Glomerular visceral epithelial cell (primary cell): Measurements from ENCODE around the gene RELL2.

ENCODE experiments used
- DNase-seq: peaks from one replicate; pipeline ENCODE4 v3.0.0-alpha.2; 2016; ENCODE audit errors: extremely low spot score

Gene RELL2

DNA sequence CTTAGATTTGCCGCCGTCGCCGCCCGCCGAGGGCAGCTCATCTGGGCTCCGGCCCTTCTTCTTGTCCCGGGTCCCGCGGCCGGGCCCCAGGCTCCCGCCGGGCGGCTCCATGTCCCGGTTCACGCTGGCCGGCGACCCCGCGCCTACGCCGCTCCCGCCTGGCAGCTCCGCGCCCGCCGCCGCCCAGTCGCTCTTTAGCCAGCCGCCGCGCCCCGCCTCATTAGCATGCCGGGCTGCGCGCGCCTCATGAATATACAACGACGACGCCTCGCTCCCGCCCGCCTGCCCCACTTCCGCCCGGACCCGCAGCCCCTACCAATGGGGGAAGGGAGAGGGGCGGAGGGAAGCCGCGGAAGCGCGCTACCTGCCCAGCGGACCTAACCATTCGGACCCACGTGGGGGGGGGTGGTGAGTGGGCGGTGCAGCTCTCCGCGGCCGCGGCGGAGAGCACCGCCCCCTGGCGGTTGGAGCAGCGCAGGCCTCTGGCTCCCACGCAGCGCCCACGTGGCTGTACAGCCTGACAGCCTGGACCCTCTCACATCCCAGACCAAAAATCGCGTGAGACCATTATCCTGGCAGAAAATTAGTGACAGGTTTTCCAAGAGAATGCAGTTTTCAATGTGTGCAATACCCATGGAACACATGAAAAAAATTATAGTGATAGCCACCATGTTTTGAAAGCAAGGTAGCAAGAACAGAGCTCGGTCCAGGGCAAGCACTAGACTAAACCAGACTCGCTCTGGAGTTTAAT is 17.8 kb upstream of the RELL2 start, which contains the start of gene DIAPH1:
Gene DIAPH1 (minus strand): TSS at position 197 of the 751 bp plus-strand sequence. CDS start 86 bp downstream, at position 111.
- peak; percentile 99 for DNase-seq

DNA sequence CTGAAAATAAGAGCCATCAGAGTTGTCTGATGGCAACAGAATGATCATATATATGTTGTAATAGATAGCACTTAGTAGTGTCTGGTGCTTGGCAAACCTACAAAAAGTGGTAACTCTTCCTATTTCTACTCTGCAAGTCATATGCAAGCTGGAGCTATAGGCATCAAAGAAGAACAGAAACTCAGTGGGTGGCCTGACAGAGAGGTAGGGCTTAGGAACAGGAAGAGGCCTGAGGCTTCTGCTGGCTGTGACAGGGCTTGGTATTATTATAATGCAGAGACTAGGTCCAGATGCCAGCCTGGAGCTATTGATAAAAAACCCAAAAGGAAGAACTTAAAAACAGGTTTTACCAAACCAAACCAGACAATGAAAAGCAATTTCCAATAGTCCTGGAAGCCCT is 13.6 kb upstream of the RELL2 start:
- no peak for DNase-seq

DNA sequence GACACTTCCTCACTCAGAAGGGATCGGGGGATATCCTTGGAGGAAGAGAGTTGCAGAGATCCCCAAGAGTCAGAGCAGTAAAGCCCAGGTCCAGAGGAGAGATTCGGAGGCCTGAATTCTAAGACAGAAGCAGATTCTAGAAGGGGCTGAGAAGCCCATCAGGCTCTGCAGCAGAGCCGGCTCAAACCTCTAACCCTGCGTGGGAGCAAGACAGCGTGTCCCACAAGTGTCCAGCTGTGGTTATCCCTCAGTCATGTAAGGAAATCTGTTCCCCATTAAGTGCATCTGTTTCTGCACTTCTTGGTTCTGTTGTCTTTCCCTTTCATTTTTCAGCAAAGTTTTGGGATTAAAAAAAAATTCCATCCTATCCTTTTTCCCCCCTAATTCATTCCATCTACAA is 13.2 kb upstream of the RELL2 start:
- no peak for DNase-seq

DNA sequence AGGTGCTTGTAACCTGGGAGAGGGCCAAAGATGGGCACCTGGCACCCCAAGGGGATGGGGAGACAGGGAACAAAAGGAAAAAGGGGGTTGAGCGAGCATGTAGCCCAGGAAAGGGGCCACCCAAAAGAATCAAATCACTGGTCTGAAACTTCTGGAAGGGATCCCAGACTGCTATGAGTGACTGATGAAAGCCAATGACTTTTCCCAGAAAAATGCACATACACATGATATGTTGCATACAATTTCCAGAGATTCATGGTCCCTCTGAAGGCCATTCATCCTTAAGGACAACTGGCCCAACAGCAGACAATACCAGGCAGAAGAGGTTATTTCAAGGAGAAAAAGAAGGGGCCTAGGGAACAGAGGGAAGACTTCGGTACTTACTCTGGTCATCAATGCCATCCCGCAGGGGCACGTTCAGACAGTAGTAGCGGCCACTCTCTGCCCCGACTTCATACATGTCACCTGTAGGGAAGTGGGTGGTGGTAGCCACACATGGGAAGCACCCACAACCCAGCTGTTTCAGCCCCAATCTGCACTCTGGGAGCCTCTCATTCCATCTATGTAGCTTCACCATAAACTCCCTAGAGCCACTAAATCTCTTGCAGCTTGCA is 8.5 kb upstream of the RELL2 start:
- DNase-seq = no peak

DNA sequence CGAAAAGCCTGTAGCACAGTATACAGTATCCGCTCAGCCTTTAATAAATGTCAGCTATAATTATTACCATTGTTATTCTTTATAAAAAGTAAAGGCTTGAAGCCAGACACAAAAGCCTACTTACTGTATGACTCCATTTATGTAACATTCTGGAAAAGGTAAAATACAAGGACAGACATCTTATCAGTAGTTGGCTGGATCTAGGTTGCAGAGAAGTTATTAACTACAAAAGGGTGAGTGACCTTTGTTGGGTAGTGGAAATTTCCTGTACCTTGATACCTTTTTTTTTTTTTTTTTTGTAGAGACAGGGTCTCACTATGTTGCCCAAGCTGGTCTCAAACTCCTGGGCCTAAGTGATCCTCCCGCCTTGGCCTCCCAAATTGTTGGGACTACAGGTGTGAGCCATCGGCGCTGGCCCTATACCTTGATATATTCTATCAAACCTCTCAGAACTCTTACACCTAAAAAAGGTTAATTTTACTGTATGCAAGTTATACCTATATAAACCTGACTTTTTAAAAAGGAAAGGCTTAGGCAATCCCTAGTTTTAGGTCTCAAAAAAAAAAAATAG is 6.1 kb upstream of the RELL2 start:
- DNase-seq = no peak

DNA sequence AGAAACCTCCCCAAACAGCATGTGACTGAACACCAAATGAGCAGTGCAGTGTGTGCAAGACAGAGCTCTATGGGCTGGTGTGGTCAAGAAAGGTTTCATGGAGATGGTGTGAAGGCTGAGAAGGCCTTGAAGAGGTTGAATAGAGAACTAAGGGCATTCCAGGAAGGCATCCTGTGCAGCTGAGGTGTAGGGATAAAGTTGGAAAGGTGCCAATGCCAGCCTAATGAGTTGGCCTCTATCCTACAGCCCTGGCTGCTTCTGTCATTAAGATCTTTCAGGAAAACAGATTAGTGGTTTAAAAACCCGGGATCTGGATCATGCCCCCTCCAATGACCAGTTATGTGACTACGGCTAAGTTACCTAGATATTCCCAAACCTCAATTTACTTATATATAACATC is 4.1 kb upstream of the RELL2 start:
- DNase-seq = no peak

DNA sequence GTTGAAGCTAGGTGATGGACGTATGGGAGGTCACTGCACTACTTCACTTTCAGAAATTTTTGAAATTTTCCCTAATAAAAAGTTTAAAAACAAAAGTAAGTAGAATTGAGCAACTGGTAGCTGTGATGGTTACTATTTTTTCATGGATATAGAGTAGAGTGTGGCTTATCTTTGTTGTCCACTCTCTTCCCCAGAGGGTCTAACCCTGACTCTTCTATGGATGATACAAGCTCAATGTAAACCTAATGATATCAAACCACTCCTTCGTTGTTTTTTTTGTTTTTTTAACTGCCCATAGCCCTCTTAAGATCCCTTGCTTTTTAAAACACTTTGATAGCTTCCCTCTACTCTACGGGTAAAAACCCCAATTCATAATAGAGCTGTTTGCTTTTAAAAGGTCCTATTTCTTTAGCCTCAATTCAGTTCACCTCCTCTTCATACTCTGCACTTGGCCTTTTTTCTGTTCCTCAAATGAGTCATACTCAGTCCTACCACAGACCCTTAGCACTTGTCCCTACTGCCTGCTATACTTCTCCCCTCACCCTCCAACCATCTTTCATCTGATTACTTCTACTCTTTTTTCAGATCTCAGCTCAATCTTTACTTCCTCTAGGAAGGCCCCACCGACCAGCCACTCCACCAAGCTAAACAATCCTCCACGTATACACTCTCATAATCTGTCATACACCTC is 2.8 kb upstream of the RELL2 start:
- no peak for DNase-seq

DNA sequence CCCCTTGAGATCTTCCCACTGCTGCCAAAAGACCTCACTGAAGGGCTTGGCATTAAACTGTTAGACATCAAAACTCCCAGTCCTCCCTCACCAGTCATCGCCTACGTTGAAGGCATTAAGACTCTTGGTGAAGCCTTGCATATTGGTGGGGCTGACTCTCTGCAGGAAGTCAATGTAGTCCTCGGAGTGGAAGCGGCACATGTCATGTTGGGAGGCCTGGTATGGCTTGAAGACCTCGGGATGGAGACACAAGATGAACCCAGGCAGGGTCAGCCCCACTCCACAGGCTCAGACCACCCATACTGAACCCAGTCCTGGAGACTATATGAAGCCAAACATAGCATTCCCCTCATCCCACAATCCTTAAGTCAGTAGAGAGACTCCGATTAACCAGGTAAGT is 2.1 kb upstream of the RELL2 start:
- DNase-seq = no peak

DNA sequence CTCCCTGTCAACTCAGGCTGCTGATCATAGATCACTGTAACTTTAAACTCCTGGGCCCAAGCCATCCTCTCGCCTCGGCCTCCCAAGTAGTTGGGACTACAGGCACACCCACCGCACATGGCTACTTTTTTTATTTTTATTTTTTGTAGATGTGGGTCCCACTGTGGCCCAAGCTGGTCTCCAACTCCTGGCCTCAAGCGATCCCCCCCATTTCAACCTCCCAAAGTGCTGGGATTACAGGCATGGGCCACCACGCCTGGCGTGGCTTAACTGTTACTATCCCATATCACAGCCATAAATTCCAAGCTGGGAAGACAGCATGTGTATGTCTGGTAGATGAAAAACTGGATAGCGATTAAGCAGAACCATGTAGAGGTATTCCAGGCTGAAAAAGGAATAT is 1.2 kb upstream of the RELL2 start:
- DNase-seq = no peak

DNA sequence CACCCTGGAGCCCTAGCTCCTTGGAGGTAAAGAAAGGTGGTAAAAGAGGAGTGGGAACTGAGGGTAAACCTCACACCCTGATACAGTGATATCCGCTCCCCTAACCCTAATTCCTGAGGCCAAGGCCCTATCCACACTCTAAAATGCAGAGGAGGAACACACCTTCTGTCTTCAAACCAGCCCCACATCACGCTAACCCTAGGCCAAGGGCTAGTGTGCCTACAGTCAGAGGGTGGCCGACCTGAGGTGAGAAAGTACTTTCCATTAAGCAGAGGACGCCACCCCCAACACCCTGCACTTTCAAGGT is 738 bp upstream of the RELL2 start:
- DNase-seq = no peak

DNA sequence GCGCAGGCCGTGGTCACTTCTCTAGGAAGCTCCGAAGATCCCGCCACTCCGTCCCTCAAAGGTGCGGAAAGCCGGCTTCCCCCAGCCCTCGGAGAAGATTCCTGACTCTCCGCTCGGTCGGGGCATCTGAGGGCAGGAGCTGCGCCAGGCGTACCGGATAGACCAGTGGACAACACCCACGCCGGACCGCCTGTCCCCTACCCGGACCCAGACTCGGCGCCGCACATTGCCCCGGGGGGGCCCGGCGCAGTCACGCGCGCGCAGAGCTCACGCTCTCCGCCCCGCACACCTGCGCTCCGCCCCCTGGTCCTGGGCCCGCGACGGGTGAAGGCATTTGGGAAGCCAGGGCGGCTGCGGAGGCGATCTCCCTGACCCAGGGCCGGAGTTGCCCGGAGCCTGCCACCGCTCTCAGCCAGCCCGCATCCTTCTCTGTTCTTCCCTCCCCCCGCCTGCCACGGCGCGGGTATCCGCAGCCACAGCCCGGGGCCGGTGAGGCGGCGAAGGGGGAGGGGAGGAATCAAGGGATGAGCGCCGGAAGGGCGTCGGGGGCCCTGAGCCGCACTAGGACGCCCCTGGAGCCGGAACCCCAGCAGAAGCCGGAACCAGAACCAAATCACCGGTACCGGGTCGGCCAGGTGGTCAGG is 448 bp downstream of the RELL2 start:
- no peak for DNase-seq

DNA sequence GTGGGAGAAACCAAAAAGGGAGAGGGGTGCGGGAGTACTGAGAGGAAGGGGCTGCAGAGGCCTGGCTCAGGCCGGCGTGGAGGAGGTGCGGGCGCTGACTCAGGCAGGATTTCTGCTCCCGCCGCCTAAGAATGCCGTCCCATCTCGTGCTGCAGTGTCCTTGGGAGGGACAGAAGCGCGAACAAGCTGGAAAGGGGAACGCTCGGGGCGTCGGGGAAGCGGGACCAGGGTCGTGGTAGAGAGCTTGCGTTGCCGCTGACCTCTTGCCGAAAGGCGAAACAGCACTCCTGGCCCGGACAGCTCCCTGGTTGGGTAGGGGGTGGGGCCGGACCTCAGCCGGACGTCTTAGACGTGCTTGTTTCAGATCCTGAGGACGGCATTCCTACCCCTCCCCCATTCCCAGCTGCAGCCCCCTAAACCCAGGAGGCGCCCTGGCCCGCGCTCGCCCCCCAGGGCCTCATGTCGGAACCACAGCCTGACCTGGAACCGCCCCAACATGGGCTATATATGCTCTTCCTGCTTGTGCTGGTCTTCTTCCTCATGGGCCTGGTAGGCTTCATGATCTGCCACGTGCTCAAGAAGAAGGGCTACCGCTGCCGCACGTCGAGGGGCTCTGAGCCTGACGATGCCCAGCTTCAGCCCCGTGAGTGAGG is 1.1 kb downstream of the RELL2 start:
- peak; percentile 60 for DNase-seq

DNA sequence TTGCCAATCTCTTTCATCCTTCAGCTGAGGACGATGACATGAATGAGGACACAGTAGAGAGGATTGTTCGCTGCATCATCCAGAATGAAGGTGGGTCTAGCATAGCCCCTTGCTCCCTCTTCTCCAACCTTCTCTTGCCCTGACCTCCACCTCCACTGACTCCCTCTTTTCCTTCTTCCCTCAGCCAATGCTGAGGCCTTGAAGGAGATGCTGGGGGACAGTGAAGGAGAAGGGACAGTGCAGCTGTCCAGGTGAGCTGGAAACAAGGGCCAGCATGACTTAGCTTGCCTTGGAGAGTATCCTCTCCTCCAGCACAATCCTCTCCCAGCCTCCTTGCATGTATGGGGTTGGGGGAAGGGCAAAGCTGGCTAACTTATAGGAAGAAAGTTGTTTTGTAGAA is 2.0 kb downstream of the RELL2 start:
- DNase-seq = no peak

DNA sequence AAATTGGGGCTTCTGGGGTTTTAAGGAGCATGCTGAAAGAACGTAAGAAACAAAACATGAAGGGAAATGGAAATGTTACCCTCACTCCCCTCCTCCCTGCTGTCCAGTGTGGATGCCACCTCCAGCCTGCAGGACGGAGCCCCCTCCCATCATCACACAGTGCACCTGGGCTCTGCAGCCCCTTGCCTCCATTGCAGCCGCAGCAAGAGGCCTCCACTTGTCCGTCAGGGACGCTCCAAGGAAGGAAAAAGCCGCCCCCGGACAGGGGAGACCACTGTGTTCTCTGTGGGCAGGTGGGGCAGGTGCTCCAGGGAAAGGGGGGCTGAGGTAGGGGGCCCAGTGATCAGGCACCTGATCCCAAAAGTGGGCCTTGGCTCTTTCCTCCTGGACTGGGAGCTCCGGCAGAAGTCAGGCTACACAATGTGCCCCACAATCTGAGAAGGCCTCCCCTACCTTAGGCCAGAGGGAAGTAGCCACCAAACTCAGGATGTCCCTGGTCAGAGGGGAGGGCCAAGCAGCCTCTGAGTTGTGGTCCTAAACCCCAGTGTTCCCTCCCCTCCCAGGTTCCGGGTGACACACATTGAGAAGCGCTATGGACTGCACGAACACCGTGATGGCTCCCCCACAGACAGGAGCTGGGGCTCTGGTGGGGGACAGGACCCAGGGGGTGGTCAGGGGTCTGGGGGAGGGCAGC is 2.7 kb downstream of the RELL2 start:
- DNase-seq = no peak

DNA sequence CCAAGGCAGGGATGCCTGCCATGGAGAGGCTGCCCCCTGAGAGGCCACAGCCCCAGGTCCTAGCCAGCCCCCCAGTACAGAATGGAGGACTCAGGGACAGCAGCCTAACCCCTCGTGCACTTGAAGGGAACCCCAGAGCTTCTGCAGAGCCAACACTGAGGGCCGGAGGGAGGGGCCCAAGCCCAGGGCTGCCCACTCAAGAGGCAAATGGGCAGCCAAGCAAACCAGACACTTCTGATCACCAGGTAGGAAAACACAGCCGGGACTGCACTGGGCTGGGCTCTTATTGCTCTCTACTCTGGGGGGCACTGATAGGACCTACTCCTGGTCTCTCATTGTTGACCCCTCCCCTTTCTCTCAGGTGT is 3.2 kb downstream of the RELL2 start:
- no peak for DNase-seq

DNA sequence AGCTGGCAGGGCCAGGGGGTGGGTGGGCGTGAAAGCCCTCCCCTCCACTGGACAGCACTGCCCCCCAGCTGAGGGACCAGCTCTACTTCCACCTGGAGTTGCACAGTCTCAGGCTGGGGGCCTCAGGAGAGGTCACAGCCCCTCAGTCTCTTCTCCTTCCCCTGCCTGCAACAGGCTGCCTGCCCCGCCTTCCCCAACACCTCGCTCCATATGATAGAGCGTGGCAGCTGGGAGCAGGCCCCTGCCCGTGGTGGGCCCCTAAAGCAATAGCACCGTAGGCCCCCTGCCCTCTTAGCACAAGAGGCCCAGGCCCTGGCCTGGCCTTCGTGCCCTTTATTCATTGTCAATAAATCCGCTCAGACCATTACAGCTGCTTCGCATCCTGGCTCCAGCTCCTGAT is 3.9 kb downstream of the RELL2 start:
- no peak for DNase-seq

DNA sequence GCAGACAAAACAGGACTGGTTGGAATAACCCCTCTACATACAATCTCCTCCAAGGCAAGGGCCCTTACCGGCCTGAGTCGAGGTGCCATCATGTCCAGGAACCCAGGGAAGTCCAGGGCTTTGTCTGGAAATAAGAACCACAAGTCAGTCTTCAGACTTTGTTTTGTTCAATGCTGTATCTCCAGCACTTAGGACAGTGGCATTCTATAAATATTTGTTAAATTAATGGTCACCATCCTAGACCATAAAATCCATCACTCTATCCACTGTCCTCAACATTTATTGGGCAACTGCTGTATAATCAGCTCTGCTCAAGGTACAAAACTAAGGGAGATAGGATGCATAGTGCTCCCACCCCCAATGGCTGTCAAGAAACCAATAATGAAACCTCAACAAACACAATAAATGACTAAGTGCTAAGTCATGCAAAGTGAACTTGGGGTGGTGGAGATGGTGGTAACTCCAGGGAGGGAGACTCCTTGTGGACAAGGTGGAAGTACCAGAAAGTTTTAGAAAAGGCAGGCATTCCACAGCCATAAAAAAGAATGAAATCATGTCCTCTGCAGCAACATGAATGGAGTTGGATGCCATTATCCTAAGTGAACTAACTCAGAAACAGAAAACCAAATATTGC is 5.0 kb downstream of the RELL2 start:
- DNase-seq = peak; percentile 85

DNA sequence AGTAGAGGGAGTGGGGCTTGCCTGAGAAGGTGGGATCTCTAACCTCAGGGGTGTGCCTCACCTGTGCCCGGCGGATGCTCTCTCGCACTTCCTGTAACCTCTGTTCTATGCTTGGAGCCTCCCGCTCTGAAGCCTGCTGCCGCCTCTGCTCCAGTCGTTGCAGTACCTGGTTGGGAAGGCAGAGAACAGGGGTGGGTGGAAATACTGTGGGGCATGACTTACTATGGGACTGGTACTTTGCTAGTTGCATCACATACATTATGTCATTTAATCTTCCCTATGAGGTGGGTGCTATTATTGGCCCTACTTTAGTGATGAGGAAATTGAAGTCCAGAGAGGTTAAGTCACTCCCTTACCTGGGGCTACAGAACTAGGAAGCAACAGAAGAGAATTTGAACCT is 9.2 kb downstream of the RELL2 start:
- DNase-seq = no peak

DNA sequence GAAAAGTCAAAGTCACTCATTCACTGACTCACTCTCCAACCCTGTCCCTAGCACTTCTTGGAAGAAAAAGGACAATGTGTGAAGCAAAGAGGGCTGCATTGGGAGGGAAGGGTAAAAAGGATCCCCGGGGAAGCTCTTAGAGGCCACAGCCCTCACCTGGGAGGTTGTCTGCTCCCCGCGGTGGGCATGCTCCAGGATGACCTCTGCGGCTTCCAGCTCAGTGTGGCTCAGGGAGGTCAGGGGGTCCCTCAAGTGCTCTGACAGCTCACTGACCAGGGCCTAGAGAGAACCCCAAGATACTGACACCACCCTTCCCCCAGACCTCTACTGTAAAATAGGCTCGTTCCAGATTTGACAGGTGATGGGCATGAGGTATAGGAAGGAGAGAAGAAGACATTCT is 10.4 kb downstream of the RELL2 start:
- no peak for DNase-seq

DNA sequence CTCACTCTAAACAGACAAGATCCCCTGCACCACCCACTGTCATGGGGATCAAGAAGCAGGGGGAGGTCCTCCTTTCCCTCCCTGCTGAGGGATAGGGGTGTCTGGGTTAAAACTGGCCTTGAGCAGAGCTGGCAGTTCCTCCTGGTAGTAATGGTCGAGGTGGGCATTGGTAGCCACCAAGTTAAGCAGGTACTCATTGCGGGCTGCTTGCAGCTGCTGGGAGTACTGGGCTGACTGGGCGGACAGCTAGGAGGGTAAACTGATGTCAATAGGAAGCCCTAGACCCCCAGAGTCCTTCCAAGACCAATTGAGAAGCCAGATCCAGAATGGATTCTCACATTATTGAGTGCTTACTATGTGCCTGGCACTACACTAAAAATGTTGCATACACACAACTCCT is 11.1 kb downstream of the RELL2 start:
- DNase-seq = no peak
